ENCODE data around the gene YPEL4.

DNA sequence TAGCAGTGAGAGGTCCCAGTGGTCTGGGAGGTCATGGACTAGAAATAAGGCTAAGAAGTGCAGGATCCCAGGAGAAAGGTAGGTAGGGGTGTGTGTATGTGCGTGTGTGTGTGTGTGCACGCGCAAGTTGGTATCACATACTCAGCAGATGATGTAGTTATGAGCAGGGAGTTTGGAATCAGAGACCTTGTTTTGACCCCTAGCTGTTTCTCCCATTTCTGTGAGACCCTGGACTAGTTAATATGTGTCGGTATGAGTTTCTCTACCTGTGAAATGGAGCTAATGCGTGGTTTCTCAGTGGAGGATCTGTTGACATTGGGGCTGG is 50.9 kb downstream of the YPEL4 start:
- TF ChIP-seq, protein P1, sequence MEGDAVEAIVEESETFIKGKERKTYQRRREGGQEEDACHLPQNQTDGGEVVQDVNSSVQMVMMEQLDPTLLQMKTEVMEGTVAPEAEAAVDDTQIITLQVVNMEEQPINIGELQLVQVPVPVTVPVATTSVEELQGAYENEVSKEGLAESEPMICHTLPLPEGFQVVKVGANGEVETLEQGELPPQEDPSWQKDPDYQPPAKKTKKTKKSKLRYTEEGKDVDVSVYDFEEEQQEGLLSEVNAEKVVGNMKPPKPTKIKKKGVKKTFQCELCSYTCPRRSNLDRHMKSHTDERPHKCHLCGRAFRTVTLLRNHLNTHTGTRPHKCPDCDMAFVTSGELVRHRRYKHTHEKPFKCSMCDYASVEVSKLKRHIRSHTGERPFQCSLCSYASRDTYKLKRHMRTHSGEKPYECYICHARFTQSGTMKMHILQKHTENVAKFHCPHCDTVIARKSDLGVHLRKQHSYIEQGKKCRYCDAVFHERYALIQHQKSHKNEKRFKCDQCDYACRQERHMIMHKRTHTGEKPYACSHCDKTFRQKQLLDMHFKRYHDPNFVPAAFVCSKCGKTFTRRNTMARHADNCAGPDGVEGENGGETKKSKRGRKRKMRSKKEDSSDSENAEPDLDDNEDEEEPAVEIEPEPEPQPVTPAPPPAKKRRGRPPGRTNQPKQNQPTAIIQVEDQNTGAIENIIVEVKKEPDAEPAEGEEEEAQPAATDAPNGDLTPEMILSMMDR (IDR thresholded peaks at IDR 0.05; ENCODE audit: insufficient read depth, low read depth, low read length): no peak
- TF ChIP-seq EZH2 (IDR thresholded peaks at IDR 0.05; ENCODE audit: insufficient read depth, low read length): no peak
